GM19468 (cell line): ENCODE data around the gene GALNT17.

ENCODE experiments used
- ATAC-seq: cut with Tn5 transposase; IDR thresholded peaks from one replicate; pipeline ENCODE4 v1.9.1; 2021; ENCODE audit warnings: mild to moderate bottlenecking, moderate library complexity, moderate number of reproducible peaks; ENCODE audit not compliant: unreplicated experiment; ENCODE audit errors: extremely low read depth

The GALNT17 gene

DNA sequence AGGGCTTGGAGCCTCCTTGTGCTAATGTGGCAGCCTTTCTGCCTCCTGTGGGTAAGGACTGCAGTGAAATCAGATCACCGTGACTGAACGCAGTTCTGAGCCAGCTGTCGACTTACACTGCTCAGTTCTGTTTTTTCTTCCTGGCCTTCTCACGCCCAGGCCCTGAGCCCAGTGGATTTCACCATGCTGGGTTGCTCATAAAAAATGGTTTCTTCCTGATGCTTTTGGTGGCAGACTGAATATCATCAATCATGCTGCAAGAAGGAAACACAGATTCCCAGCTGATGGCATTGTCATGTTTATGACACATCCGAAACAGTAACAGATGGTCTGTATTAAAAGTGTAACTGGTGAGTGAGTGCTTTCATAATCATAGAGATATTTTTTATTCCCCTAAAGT, 389.6 kb downstream of the GALNT17 start:
- ATAC-seq, result no peak

DNA sequence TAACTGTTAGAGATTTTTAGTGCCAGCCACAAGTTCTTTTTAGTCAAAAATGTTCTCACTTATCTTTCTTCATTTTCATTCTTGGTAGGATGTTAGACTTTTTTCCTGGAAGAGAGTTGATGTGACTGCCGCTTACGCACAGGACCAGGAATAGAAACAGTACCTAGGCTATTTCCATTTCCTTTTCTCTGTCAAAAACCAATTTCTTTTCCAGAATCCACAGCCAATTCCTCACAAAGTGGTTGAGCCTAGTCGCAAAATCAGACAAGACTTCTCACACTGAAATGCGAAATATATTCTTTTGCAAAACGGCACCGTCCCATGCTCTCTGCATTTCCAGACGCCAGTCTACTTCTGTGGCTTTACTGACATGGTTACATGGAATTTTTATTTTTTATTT, 394.2 kb downstream of the GALNT17 start:
- ATAC-seq, result no peak

DNA sequence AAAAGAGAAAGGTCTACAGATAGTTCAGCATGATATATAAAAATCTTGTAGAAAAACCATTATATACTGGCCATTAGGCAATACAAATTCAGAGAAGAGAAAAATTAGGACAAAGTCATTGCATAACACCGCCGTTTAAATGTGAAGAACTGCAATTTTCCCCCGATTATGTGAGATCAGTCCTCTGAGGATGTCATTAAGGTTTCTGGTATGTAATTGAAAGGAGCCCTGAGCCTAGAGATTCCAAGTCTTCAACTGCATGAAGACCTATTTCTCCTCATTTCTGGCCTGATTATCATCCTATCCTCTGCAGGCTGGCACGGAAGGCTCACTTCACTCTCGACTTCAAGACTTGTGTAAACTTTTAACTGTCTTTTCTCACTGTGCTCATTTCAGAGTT, 395.3 kb downstream of the GALNT17 start:
- no peak for ATAC-seq

DNA sequence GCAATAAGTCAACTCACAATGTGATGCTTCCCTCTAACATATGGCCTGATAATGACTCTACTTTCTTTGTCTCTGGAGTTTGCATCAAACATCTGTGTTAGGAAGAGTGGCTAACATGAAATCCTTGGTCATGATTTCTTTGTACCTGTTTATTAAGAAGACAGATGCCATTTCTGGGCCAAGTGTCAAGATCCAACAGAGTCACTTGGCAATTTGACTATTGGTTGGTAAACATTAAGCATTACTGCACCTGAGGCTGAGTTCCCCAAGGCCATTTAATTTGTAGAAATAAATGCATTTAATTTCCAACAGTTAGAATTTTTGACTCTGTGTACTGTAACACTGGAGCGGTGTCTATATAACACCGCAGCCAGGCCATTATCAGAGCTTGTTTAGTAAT, 403.7 kb downstream of the GALNT17 start:
- ATAC-seq, result no peak

DNA sequence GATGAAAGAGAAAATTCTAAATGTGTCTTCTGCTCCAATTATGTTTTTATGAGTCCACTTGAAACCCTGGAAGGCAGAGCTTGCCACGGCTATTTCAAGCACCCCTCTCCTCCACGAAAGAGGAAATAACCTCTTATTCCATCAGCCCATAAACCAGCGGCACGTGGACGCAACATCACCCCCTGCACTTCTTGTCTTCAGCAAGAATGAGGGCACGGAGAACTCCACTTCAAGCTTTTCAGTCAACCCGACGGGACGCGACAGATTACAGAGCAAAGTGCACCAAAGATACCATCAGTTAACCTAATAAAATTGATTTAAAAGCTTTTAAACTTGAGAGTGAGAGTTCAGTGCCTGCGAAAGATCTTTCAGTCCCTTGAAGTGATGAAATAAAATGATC, 406.3 kb downstream of the GALNT17 start:
- ATAC-seq, result no peak

DNA sequence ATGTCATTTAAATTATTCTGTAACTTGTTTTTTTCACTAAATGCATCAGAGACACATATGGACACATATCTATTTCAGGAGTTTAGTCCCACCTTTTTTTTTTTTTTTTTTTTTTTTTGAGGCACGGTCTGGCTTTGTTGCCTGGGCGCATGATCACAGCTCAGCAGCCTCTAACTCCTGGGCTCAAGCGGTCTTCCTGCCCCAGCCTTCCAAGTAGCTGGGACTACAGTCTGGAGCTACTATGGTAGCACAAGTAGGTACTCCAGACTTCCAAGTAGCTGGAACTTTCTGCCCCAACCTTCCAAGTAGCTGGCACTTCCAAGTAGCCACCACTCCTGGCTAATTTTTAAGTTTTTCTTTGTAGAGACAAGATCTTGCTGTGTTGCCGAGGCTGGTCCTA, 407.7 kb downstream of the GALNT17 start:
- no peak for ATAC-seq

DNA sequence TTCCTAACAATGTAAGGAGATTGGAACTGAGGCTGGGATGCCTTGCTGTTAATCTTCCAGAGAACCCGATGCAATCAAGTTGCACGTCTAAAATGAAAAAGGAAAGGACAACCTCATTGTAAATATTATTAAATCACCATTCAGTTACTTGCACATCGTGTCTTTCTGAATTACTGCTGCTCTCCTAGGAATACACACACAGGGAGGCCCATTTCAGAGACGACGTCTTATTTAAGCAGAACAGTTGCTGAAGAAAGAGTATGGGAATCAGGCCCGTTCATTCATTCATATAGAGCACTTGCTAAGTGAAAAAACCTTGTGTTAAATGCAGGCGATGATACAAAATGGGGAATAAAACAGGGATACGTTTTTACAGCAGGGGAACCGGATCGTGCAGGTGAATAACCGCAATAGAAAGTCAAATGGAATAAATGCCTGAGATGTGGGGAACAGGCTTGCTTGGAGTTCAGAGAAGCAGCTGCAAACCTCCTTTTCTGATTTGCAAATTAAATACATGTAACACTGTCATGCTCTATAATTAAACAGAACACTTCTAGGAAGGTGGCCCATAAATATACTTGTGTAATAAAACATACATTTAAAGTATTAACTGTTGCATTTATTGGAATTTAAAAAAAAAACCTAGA, 409.9 kb downstream of the GALNT17 start:
- ATAC-seq, result no peak

DNA sequence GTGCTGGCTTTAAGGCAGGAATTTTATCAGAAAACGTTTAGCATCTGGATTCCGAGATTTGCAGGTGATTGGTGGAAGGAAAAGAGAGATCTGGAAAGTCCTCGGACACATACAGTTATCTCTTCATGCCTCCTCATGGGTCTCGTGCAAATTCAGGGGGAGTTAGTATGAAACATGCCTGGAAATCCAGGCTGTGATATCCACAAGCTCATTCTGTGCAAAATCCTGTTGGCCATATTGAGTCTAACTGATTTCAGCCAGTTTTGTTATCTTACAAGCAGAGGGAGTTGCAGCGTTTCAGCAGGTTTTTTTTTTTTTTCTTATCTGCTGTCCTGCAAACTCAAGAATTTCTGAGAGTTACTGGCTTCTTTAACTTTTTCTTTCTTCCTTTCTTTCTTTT, 411.5 kb downstream of the GALNT17 start:
- ATAC-seq, result no peak

DNA sequence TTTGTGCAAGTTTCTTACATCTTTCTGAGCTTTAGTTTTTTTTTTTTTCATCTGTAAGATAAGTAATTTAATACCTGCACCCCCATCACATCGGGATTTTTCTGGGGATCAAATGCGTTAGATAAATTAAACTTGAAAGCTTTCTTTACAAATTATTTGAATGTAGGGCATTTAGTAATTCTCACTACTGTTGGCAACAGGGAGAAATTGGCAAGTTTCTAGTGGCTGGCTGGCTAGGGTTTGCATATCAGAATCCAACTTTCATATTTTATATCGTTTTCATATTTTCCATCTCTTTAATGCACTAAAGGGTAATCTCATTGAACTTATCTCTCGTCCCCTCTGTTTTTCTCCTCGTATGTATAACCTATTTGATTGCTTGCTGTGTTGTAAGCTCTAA, 412.9 kb downstream of the GALNT17 start:
- no peak for ATAC-seq

DNA sequence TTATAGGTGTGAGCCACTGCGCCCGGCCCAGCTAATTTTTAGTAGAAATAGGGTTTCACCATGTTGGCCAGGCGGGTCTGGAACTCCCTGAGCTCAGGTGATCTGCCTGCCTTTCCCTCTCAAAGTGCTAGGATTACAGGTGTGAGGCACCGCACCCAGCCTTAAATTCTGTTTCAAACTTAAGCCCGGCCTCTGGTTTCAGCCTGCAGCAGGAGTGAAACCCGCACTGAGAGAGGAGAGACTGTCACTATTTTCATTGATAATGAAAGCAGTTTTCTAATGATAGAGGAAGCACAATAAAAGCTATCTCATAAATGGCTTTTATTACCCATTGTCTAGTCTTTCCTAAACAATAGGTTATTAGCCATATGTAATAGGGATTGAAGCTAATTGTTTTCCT, 415.5 kb downstream of the GALNT17 start:
- ATAC-seq, result no peak

DNA sequence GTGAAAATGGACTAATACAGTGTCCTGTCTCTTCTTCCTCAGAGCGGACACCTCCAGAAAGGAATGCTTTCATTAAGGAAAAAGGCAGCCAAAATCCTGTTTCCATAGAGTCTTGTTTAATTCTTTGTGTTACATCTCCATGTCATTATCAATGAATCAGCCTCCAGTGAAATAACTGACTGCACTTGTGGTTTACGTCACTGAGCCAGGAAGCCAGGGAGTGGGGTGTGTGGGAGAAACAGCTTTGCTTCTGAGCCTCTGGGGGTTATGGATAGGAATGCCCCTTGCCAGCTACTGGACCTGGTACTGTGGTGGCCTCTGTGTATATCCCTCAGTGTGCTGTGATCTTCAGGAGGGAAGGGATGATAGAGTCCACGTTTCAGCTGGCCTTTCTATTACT, 416.8 kb downstream of the GALNT17 start:
- ATAC-seq, result no peak

DNA sequence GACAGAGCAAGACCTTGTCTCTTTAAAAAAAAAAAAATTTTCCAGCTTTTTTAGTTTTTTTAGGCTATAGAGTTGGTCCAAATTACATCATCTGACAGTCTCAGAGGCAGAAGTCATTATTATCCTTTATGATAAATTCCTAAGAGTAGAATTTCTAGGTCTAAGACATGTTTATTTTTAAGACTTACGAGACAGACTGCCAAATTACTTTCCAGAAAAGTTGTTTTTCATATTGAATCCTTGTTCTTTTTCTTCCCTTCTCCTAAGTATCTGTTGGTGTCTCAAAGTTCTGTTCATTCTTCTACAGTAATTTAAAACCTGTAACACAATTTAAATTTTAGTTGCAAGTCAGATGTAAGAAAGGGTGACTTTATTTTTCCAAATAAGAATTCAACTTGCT, 421.4 kb downstream of the GALNT17 start:
- ATAC-seq, result no peak

DNA sequence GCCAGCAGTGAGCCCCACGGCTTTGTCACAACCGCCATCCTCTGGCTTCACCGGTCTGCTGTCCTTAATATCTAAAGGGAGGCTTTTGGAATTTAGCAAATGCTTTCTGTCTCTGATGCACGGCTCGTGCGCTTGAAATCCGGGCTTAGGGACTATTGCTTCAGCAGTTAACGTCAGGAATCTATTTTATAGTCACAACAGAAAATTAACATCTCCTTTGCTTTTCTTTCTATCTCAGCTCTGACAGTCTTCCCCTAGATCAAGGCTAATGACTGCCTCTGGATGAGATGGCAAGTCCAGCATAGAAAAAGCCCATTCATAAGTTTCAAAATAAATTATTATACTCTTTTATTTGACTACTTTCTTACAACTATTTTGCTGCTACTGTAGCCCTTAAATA, 423.8 kb downstream of the GALNT17 start:
- ATAC-seq, result no peak

DNA sequence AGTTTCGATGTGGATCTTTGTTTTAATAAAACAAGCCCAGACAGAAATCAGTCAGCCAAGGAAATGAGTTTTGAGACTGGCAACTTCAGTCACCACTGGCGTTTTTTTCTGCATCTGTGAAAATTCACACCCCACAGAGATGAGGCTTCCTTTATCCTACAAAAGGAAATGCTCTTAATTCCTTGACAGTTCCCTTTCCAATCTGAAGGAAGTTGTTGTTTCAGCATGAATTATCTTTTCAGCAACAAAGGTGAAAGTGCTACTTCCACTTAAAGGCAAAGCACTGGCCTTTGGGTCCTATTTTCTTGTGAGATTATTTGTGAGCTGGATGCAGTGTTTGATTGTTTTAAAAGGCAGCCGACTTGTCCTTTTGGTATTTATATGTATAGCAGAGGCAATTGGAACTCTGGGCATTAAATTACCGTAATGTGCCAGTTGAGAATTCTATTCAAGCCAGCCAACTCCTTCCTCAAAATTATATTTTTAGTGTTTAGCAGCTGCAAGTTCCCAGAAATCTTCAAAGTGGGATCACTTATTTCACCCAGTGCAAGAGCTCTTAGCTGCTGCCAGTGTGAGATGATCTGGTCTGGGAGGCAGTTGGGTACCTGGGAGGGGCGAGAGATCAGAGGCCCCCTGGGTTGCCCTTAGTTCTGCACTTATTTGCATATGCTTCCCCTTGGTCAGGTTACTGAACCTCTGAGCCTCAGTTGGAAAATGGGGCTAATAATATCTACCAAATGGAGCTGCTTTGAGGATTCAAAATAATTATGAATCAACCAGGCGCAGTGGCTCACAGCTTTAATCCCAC, 427.1 kb downstream of the GALNT17 start:
- no peak for ATAC-seq

DNA sequence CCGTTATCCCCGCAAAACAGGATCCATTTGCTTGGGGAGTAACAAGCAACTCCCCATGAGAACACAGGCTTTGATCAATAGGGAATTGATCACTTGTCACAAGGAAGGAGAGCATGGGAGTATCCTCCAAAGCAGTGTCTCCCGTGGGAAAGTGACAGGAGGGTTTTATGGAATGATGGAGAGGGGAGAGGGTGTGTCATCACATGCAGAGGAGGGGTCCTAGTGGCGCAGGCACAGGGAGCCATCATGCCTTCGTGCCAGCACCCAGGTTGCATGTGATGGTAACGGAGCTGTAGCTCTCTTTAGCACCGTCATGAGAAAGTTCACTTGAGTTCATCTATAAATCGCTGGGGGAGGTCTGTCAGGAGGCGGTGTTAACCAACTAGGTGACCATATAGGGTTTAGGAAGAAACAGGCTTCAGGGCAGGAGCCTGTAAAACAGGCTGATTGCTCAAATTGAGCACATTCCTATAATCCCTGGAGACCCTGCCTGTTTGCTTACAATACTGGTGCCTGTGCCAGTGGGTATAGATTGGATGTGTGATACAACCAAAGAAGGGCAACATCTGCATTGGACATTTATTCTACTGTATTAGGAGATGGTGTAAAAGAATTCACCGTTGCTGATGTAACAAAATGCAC, 428.5 kb downstream of the GALNT17 start:
- ATAC-seq, result no peak

DNA sequence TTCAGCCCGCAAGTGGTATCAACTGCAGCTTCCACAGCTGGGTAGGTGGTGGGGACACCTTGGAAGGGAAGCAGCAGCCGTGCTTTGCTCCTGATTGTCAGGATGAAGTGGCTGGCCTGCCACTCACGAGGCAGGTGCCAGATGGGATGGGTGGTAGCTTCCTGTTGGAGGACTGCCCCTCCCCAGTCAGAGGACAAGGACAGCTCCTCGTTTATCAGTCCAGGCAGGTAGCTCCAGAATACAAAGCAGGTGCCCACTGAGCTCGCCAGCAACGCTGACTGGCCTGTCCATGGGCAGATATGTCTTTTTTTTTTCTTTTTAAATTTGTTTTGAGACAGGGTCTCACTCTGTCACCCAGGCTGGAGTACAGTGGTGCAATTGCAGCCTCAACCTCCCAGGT, 431.3 kb downstream of the GALNT17 start:
- ATAC-seq, result no peak

DNA sequence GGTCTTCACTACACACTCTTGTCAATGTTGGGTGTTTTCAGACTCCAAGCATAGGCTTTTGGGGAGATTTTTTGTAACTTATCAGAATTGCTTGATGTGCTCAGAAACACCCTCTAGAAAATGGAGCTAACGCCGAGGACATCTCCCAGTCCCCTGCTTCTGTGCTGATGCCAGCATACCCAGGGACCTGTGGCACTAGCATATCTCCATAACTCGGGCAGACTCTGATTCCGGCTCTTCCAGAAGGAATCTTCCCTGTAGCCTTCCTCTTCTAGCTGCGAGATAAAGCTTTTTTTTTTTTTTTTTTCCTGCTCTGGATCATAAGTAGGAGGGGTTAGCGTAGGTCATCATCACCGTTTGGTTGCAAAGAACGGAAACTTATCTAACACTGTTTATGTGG, 434.4 kb downstream of the GALNT17 start:
- no peak for ATAC-seq

DNA sequence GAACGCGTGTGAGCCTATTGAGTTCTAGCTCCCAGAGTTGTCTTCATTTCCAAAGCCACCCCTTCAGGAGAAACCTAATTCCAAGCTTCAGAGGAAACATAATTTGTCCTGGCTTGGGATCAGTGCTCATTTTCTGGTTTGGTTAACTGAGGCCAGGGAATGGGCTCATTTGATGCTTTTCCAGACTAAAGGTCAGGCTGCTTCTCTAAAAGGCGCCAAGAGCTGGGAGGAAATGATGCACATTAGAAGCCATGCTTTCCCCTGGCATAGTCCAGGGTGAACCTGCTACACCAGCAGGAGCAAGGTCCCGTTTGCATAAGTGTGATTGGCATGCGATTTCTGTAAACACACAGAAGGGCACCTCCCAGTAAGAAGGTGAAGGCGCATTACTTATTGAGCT, 435.0 kb downstream of the GALNT17 start:
- ATAC-seq, result no peak

DNA sequence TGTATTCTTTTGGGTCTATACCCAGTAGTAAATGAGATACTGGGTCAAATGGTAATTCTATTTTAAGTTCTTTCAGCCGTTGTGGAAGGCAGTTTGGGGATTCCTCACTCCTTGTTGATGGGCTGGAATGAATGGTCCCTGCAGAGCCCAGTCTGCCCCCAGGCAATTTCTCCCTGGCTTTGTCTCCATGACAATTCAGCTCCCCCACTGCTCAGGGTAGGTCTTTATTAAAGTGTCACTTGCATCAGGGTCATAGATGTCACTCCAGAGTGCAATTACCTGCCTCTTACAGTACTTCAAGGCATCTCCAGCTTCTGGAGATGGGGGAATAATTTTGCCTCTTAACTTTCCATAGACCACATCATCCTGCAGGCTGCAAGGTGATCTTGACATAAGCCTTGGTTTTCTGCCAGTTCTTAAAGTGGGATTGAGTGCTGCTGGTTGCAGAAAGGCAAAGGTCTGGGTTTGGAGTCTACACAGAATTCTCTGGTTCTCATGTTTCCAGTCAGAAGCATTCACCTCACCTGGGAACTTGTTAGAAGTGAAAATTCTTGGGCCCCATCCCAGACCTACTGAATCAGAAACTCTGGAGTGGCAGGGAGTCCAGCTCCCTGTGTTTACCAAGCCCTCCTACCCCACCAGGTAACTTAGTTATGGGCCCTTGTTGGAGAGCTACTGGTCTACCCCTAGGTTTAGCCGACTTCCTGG, 442.4 kb downstream of the GALNT17 start:
- no peak for ATAC-seq

DNA sequence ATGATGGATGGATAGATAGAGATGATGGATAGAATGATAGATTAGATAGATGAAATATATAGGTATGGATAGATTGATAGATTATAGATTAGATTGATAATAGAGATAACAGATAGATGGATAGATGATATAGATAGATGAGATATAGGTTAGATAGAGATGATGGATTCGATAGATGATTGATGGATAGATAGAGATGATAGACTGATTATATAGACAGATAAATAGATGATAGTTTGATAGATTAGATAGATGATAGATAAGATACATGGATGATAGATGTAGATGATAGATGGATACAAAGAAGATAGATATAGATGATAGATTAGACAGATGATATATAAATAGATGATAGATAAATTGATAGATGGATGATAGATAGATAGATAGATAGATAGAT, 448.1 kb downstream of the GALNT17 start:
- no peak for ATAC-seq

DNA sequence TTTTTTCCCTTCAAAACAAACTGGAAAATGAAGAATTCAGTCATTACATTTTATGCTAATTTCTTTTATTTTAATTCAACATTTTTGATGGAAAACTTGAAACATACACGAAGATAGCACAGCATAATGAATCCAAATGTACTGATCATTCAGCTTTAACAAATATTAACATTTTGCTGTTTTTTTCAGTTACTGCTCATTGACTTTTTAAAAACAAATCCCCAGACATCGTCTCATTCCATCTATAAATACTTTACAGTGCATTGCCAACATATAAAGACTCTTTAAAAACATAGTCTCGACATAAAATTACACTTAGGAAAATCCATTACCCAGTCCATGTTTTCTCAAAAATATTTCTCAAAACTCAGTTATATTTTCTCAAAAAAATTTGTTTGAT, 452.3 kb downstream of the GALNT17 start:
- ATAC-seq, result no peak
